GM13977 (cell line): ENCODE measurements around the gene XKR3.
A peak's percentile ranks its signal among the peaks of the same experiment; 100 is the strongest.

Source experiments
- DNase-seq: peaks from one replicate; pipeline ENCODE4 v3.0.0; 2012; ENCODE audit warnings: low spot score
- CTCF ChIP-seq: IDR thresholded peaks from 2 replicates; pipeline ENCODE4 v1.5.1; 2012; ENCODE audit warnings: mild to moderate bottlenecking, control low read depth; ENCODE audit not compliant: insufficient read depth; ENCODE audit errors: extremely low read depth, missing control alignments
- in situ Hi-C: fragments of 300-500 bp; cut with MboI; formaldehyde crosslinking; loops from one replicate; pipeline ENCODE4 v1.12.0; 2022; ENCODE audit warnings: low sequenced_read_pairs, low pct_unique_long_range_greater_than_20kb, mixed read lengths, inconsistent platforms; ENCODE audit not compliant: unreplicated experiment

Gene XKR3

GRCh38 chr22:16793831-16794230 lies 31.4 kb downstream of the XKR3 start:
- no peak for DNase-seq
- in situ Hi-C loops, result no loop called here
- TF ChIP-seq CTCF, result no peak

GRCh38 chr22:16789860-16790493 lies 35.2 kb downstream of the XKR3 start:
- in situ Hi-C loops, result no loop called here
- no peak for DNase-seq
- no peak for TF ChIP-seq CTCF

- in situ Hi-C loops, result no loop called here
- TF ChIP-seq CTCF, result peak; percentile 8
- no peak for DNase-seq
These were observed 41.3 kb downstream of the XKR3 start for GRCh38 chr22:16783930-16784354.

GRCh38 chr22:16783453-16783852 lies 41.8 kb downstream of the XKR3 start:
- no peak for TF ChIP-seq CTCF
- in situ Hi-C loops, result no loop called here
- DNase-seq, result no peak

GRCh38 chr22:16781764-16782329 lies 43.4 kb downstream of the XKR3 start:
- no peak for TF ChIP-seq CTCF
- no peak for DNase-seq
- in situ Hi-C loops, result no loop called here

- TF ChIP-seq CTCF, result no peak
- DNase-seq, result no peak
- in situ Hi-C loops, result no loop called here
These were observed 44.0 kb downstream of the XKR3 start for GRCh38 chr22:16781074-16781763.
